Activated CD8-positive, alpha-beta T cell treated with anti-CD3 and anti-CD28 coated beads for 36 hours (primary cell): Measurements from ENCODE around the gene ELN. TPM values are rescaled to one million over a fixed set of nuclear protein-coding genes. Genes with fewer than 3 reads are reported as not detected.
"Not testable (repeated sequence)": the region's sequence is repeated elsewhere in the genome, so short reads cannot be mapped to it uniquely, and the experiment has no call there.

Source experiments
- ATAC-seq: fragments of 200-7000 bp; cut with Tn5 transposase; one replicate; pipeline ENCODE4 v1.10.0; 2021; ENCODE audit warnings: mild to moderate bottlenecking, moderate library complexity
- CTCF ChIA-PET: fragments of 350-600 bp; sonication (Branson Sonifier 250); formaldehyde crosslinking; loops from one replicate; lab custom pipeline; 2021; ENCODE audit warnings: antibody characterized with exemption; lab: Charles Lee
- POLR2A ChIA-PET: fragments of 350-600 bp; sonication (Branson Sonifier 250); formaldehyde crosslinking; loops from one replicate; lab custom pipeline; 2021; ENCODE audit warnings: antibody characterized with exemption; lab: Charles Lee
- DNase-seq: peaks from one replicate; pipeline ENCODE4 v3.0.0-alpha.2; 2020
- H3K27ac Mint-ChIP-seq: one replicate; pipeline ENCODE4 v1.8.0; 2021; ENCODE audit warnings: mild to moderate bottlenecking, mixed read lengths
- H3K27me3 Mint-ChIP-seq: one replicate; pipeline ENCODE4 v1.8.0; 2021; ENCODE audit warnings: mixed read lengths
- H3K36me3 Mint-ChIP-seq: one replicate; pipeline ENCODE4 v1.8.0; 2021; ENCODE audit warnings: low read depth, mixed read lengths
- H3K4me1 Mint-ChIP-seq: one replicate; pipeline ENCODE4 v1.8.0; 2021; ENCODE audit warnings: low read depth, mixed read lengths
- H3K4me3 Mint-ChIP-seq: one replicate; pipeline ENCODE4 v1.8.0; 2021; ENCODE audit warnings: mild to moderate bottlenecking, moderate library complexity, mixed read lengths
- H3K9me3 Mint-ChIP-seq: one replicate; pipeline ENCODE4 v1.8.0; 2021; ENCODE audit warnings: mixed read lengths
- intact Hi-C: fragments of 100-400 bp; cut with micrococcal nuclease; formaldehyde crosslinking; loops from one replicate; pipeline ENCODE4 v1.10.0; 2022
- total RNA-seq, 2 experiments: library from RNA; stranded (reverse); gene quantifications; one replicate each; pipeline ENCODE4 v1.2.3, GENCODE V29; 2021
- TF ChIP-seq, protein P1 (sequence below): fragments of 200-600 bp; IDR thresholded peaks from one replicate; pipeline ENCODE4 v1.8.0; 2022; ENCODE audit warnings: antibody characterized with exemption, mild to moderate bottlenecking

ELN gene
- total RNA-seq, 2 experiments from 2014 or later: not detected

DNA sequence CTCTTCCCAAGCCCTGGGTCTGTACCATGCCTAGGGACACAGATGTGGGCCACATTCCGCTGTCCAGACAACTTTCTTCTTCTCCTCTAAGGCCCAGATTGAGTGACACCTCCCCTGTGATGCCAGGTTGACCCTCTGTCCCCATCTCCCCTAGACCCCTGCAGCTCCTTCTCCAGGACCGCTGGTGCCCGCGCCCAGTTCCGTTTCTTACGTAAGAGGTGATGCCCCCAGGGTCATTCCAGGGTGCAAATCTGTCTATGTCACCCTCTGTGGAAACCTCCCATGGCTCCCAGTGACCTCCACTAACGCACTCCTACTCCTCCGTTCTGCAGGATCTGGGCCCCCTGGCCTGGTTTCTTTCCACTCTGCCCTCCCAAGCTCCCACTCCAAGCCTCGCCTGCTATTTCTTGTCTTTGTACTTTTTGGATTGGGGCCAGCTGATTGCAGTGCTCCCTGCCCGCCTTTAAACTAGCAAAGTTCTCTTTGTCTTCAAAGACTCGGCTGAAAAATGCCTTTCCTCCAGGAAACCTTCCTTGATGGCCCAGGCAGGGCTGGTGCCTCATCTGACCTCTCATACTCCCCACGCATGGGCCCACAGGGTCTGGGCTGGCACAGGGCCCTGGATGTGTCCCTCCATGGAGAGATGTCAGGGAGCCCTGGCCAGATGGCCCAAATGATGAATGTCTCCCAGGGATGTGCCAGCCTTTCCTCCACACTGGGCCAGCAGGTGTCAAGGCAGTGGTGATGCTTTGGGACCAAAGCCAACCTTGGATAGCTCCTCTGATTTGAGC, 21.3 kb upstream of the ELN start:
- no peak overlapping the region for H3K4me3 Mint-ChIP-seq
- H3K27ac Mint-ChIP-seq: no peak overlapping the region
- intact Hi-C loops: no loop called here
- ChIA-PET CTCF (interaction anchor here (1.4 kb wide), 1 partner anchor 20 kb away, joined by 8 read pairs; no protein-coding TSS in a partner anchor), POLR2A (no interaction called here)
- no peaks in the 10 kb centered on the region for H3K9me3 Mint-ChIP-seq
- no peak for DNase-seq
- no peaks in the 10 kb centered on the region for H3K36me3 Mint-ChIP-seq
- TF ChIP-seq, protein P1, sequence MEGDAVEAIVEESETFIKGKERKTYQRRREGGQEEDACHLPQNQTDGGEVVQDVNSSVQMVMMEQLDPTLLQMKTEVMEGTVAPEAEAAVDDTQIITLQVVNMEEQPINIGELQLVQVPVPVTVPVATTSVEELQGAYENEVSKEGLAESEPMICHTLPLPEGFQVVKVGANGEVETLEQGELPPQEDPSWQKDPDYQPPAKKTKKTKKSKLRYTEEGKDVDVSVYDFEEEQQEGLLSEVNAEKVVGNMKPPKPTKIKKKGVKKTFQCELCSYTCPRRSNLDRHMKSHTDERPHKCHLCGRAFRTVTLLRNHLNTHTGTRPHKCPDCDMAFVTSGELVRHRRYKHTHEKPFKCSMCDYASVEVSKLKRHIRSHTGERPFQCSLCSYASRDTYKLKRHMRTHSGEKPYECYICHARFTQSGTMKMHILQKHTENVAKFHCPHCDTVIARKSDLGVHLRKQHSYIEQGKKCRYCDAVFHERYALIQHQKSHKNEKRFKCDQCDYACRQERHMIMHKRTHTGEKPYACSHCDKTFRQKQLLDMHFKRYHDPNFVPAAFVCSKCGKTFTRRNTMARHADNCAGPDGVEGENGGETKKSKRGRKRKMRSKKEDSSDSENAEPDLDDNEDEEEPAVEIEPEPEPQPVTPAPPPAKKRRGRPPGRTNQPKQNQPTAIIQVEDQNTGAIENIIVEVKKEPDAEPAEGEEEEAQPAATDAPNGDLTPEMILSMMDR: no peak
- peaks cover 5% of the 10 kb centered on the region for H3K4me1 Mint-ChIP-seq
- H3K27me3 Mint-ChIP-seq: peaks cover 2% of the 10 kb centered on the region
- no peak for ATAC-seq

DNA sequence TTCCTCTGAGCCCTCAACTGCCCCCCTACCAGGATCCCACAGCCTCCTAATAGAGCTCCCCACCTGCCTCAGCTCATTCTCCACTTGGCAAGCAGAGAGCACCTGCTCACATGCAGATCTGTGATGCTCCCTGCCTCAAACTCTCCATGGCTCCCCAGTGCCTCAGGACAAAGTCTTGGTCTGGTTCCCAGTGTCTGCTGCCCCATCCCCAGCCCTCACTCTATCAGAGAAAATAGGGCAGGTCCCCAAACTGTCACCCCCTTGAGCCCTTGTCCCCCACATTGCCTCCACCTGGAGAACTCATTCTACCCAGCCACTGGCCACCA, 20.8 kb upstream of the ELN start:
- CTCF ChIA-PET: no interaction called here
- ATAC-seq: no peak
- Mint-ChIP-seq H3K4me1 (peaks cover 5% of the 10 kb centered on the region), H3K36me3 (no peaks in the 10 kb centered on the region), H3K27me3 (no peaks in the 10 kb centered on the region), H3K9me3 (no peaks in the 10 kb centered on the region), H3K27ac (no peak overlapping the region), H3K4me3 (no peak overlapping the region)
- TF ChIP-seq, protein P1: no peak
- intact Hi-C loops: no loop called here
- POLR2A ChIA-PET: no interaction called here
- no peak for DNase-seq

GRCh38 chr7:74008687-74009086, 19.3 kb upstream of the ELN start:
- intact Hi-C loops: no loop called here
- Mint-ChIP-seq H3K36me3 (no peaks in the 10 kb centered on the region), H3K27me3 (no peaks in the 10 kb centered on the region), H3K4me1 (no peaks in the 10 kb centered on the region), H3K9me3 (no peaks in the 10 kb centered on the region), H3K4me3 (no peak overlapping the region), H3K27ac (no peak overlapping the region)
- ChIA-PET CTCF (interaction anchor here (1.6 kb wide), 1 partner anchor 19 kb away, joined by 4 read pairs; no protein-coding TSS in a partner anchor), POLR2A (no interaction called here)
- TF ChIP-seq, protein P1: no peak
- DNase-seq (no peak), ATAC-seq (no peak)

- CTCF ChIA-PET: interaction anchor here (1.6 kb wide), 1 partner anchor 18 kb away, joined by 4 read pairs; no protein-coding TSS in a partner anchor
- H3K4me3 Mint-ChIP-seq: no peak overlapping the region
Measured at GRCh38 chr7:74009719-74010118, 18.3 kb upstream of the ELN start.

DNA sequence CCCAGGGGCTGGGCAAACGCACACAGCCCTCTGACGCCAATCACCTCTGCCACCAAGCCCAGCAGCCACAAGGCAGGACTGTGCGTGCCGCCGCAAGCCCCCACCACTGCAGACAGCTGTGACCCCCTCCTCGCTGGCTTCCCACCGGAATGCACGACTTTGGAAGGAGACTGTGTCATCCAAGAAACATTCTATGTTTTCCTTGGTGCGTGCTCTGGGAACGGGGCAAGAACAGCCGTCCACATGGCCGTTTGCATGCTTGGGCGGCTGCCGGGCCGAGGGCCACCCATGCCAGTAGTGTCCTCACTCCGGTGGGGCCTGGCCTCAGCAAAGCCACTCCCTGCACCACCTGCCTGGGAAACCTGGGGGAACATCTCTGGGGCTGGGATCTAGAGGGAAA, 17.6 kb upstream of the ELN start:
- no peaks in the 10 kb centered on the region for H3K36me3 Mint-ChIP-seq
- DNase-seq (no peak), ATAC-seq (no peak)
- intact Hi-C loops: no loop called here
- TF ChIP-seq, protein P1: no peak
- H3K9me3 Mint-ChIP-seq: no peaks in the 10 kb centered on the region
- H3K4me3 Mint-ChIP-seq: no peak overlapping the region
- H3K4me1 Mint-ChIP-seq: no peaks in the 10 kb centered on the region
- ChIA-PET POLR2A (no interaction called here), CTCF (no interaction called here)
- no peak overlapping the region for H3K27ac Mint-ChIP-seq
- H3K27me3 Mint-ChIP-seq: no peaks in the 10 kb centered on the region

More at GRCh38 chr7:74009719-74010118, 18.3 kb upstream of the ELN start:
- Mint-ChIP-seq H3K9me3 (no peaks in the 10 kb centered on the region), H3K36me3 (no peaks in the 10 kb centered on the region), H3K4me1 (no peaks in the 10 kb centered on the region), H3K27ac (no peak overlapping the region), H3K27me3 (no peaks in the 10 kb centered on the region)
- ATAC-seq (no peak), DNase-seq (no peak)
- POLR2A ChIA-PET: no interaction called here
- intact Hi-C loops: no loop called here
- TF ChIP-seq, protein P1: no peak

GRCh38 chr7:74011421-74011820, 16.6 kb upstream of the ELN start:
- H3K9me3 Mint-ChIP-seq, POLR2A ChIA-PET, H3K27me3 Mint-ChIP-seq, DNase-seq, H3K27ac Mint-ChIP-seq, H3K4me3 Mint-ChIP-seq, intact Hi-C loops, H3K36me3 Mint-ChIP-seq, H3K4me1 Mint-ChIP-seq, ATAC-seq: not testable (repeated sequence)
- CTCF ChIA-PET: interaction anchor here (5.8 kb wide), 1 partner anchor 15 kb away, joined by 27 read pairs; no protein-coding TSS in a partner anchor
